Esophagus squamous epithelium (tissue), 4 donors: ENCODE measurements around the gene ATP5PF.

Source experiments
- CTCF ChIP-seq, 6 experiments: fragments of 450-650 bp in 4 of 6; fragments of 200-600 bp in 2 of 6; sonication (generic) in 2 of 6; IDR thresholded peaks; one replicate each; pipeline ENCODE4 v1.5.1; 2016 to 2019; ENCODE audit warnings: antibody characterized with exemption in 6 of 6, mild to moderate bottlenecking in 4 of 6, moderate library complexity in 4 of 6
- POLR2A ChIP-seq, 4 donors: fragments of 450-650 bp; IDR thresholded peaks; one replicate each; pipeline ENCODE4 v1.6.1; 2017; ENCODE audit warnings: antibody characterized with exemption in 4 of 4, mild to moderate bottlenecking in 4 of 4, moderate library complexity in 3 of 4

- TF ChIP-seq CTCF (IDR thresholded peaks at IDR 0.05) (no peak), POLR2A (IDR thresholded peaks at IDR 0.05) (no peak)
These were observed 8.2 kb upstream of the ATP5PF start for GRCh38 chr21:25742900-25743299.
